ENCODE data around the gene HYI. TPM values are rescaled to one million over a fixed set of nuclear protein-coding genes. Genes with fewer than 3 reads are reported as not detected.

HYI gene
- total and polyA plus RNA-seq, 2 experiments from 2014 or later: 14.3 to 18.9 TPM

DNA sequence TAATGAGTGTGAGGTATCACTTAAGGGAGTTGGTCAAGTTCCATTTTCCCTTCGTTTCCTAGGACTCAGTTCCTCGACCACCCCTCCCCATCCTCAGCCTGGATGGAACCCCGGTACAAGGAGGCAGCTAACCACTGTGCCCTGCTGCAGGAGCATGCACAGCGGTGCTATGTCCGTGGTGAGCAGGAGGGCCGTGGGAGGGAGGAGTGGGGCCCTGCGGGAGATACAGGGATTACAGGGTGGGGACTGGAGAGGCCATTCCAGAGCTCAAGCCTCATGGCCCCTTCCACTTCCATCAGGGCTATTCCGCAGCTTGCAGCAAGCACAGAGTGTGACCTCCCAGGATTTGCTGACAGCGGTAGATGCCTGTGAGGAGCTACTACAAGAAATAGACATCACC is 25.8 kb downstream of the HYI start:
- Mint-ChIP-seq H3K27me3 (ENCODE audit: insufficient read depth, low read depth, poor library complexity) (peaks cover 2% of the 10 kb centered on the region), H3K27ac (no peak overlapping the region), H3K4me1 (peaks cover under 1% of the 10 kb centered on the region; the same call in 1 of the 3 replicates), H3K36me3 (ENCODE audit: low read depth) (peaks cover 49% of the 10 kb centered on the region), H3K9me3 (no peaks in the 10 kb centered on the region), H3K4me3 (no peak overlapping the region)
- H2AFZ ChIP-seq: no peak overlapping the region
- no peaks in the 10 kb centered on the region for H3K36me3 ChIP-seq (ENCODE audit: insufficient read depth)
- no peaks in the 10 kb centered on the region for H3K4me1 ChIP-seq (ENCODE audit: insufficient read depth)
- DNase-seq (ENCODE audit: low spot score): no peak
- no peak overlapping the region for H3K4me2 ChIP-seq
- no peak for TF ChIP-seq STAT1 (IDR thresholded peaks at IDR 0.05; ENCODE audit: unreplicated experiment)
- TF ChIP-seq JUNB (IDR thresholded peaks at IDR 0.05; ENCODE audit: unreplicated experiment): no peak
- no peak overlapping the region for H3K4me3 ChIP-seq
- no peaks in the 10 kb centered on the region for H3K79me2 ChIP-seq (replicated peaks; ENCODE audit: insufficient read depth)
- H3K27ac ChIP-seq (ENCODE audit: low read depth): no peak overlapping the region
- H3K9me2 ChIP-seq (ENCODE audit: insufficient read depth): no peaks in the 10 kb centered on the region
- no peaks in the 10 kb centered on the region for H3F3A ChIP-seq (replicated peaks; ENCODE audit: low read depth)
- no peaks in the 10 kb centered on the region for H3K27me3 ChIP-seq (ENCODE audit: insufficient read depth)
- no peak for ATAC-seq
- H4K20me1 ChIP-seq (replicated peaks; ENCODE audit: insufficient read depth): no peaks in the 10 kb centered on the region

DNA sequence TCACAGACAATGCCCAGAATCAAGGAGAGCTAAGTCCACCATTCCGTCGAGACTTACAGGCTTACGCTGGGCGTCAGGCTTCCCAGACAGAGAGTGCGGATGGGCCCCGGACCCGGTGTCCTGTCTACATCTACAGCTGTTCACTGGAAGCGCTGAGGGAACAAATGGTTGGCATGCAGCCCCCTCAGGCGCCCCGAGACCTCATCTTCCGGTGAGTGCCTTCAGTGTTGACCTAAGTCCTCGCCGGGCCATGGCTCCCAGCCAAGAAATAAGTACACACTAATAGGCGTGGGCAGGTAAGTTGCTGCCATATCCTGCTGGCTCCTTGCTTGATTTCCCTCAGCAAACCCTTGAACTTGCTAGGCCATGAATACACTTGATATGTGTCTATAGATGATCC is 26.2 kb downstream of the HYI start:
- no peak for ATAC-seq
- H3K27me3 Mint-ChIP-seq (ENCODE audit: insufficient read depth, low read depth, poor library complexity): peaks cover 2% of the 10 kb centered on the region
- Histone ChIP-seq H3K9me2 (ENCODE audit: insufficient read depth) (no peaks in the 10 kb centered on the region), H3K4me2 (no peak overlapping the region), H3K4me1 (ENCODE audit: insufficient read depth) (no peaks in the 10 kb centered on the region), H3K4me3 (no peak overlapping the region), H3K27me3 (ENCODE audit: insufficient read depth) (no peaks in the 10 kb centered on the region), H3K79me2 (replicated peaks; ENCODE audit: insufficient read depth) (no peaks in the 10 kb centered on the region), H2AFZ (no peak overlapping the region), H3F3A (replicated peaks; ENCODE audit: low read depth) (no peaks in the 10 kb centered on the region), H3K36me3 (ENCODE audit: insufficient read depth) (no peaks in the 10 kb centered on the region), H3K27ac (ENCODE audit: low read depth) (no peak overlapping the region), H4K20me1 (replicated peaks; ENCODE audit: insufficient read depth) (no peaks in the 10 kb centered on the region)
- H3K4me3 Mint-ChIP-seq: no peak overlapping the region
- no peak for TF ChIP-seq EZH2 (IDR thresholded peaks at IDR 0.05; ENCODE audit: low read depth, unreplicated experiment)
- H3K36me3 Mint-ChIP-seq (ENCODE audit: low read depth): peaks cover 49% of the 10 kb centered on the region
- H3K9me3 Mint-ChIP-seq: no peaks in the 10 kb centered on the region
- H3K4me1 Mint-ChIP-seq: peaks cover 4% of the 10 kb centered on the region; the same call in 2 of the 3 replicates
- H3K27ac Mint-ChIP-seq: no peak overlapping the region; the same call in 1 of the 2 replicates
- no peak for DNase-seq (ENCODE audit: low spot score)

DNA sequence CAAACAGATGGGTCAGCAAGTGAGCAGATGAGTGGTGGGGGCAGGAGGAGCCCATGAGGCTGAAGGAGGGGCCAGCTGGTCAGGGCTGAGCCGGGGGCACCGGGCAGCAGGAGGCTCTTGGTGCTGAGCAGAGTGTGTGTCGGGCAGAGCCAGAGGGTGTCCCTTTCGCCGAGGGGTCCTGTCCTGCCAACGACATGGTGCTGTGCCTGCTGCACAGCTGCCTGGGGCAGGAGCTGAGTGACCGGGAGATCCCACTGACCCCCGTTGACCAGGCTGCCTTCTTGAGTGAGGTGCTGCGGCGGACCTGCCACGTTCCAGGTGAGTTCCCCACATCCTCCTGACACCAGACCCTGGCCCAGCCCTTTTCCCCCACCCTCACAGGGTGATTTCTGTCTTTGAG is 27.5 kb downstream of the HYI start:
- no peak overlapping the region for H3K27ac Mint-ChIP-seq
- peaks cover 41% of the 10 kb centered on the region for H3K36me3 Mint-ChIP-seq (ENCODE audit: low read depth)
- H3K27me3 ChIP-seq (ENCODE audit: insufficient read depth): no peaks in the 10 kb centered on the region
- DNase-seq (ENCODE audit: low spot score) (no peak), ATAC-seq (no peak)
- H3K27ac ChIP-seq (ENCODE audit: low read depth): no peak overlapping the region
- H3K9me2 ChIP-seq (ENCODE audit: insufficient read depth): no peaks in the 10 kb centered on the region
- H3K4me1 Mint-ChIP-seq: peaks cover 10% of the 10 kb centered on the region; the same call in 2 of the 3 replicates
- H2AFZ ChIP-seq: no peak overlapping the region
- H3K79me2 ChIP-seq (replicated peaks; ENCODE audit: insufficient read depth): no peaks in the 10 kb centered on the region
- no peak for TF ChIP-seq EZH2 (IDR thresholded peaks at IDR 0.05; ENCODE audit: low read depth, unreplicated experiment)
- H3K4me3 ChIP-seq: no peak overlapping the region
- no peak overlapping the region for H3K4me2 ChIP-seq
- H3K9me3 Mint-ChIP-seq: no peaks in the 10 kb centered on the region
- H3K27me3 Mint-ChIP-seq (ENCODE audit: insufficient read depth, low read depth, poor library complexity): peaks cover 2% of the 10 kb centered on the region
- no peak overlapping the region for H3K4me3 Mint-ChIP-seq
- H3F3A ChIP-seq (replicated peaks; ENCODE audit: low read depth): no peaks in the 10 kb centered on the region
- no peaks in the 10 kb centered on the region for H3K36me3 ChIP-seq (ENCODE audit: insufficient read depth)
- peaks cover 5% of the 10 kb centered on the region; the same call in 1 of the 2 replicates for H3K4me1 ChIP-seq (ENCODE audit: insufficient read depth)
- H4K20me1 ChIP-seq (replicated peaks; ENCODE audit: insufficient read depth): no peaks in the 10 kb centered on the region

DNA sequence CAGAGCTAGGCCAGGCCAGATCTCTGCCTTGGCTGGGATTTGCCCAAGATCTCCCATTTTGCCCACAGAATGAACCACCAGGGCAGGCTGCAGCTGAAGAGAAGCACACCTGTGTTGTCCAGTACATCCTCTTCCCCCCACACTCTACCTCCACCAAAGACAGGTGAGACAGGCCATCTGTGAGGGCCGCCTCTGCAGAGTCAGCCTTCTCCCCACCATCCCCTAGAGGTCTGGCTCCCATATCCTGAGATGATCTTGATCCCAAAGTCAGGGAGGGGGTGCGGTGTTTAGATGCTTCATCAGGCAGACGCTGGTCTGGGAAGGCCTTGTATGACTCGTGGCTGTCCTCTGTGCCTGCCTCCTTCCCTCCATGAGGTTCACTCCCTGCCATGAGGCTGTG is 28.7 kb downstream of the HYI start:
- Histone ChIP-seq H3K27me3 (ENCODE audit: insufficient read depth) (no peaks in the 10 kb centered on the region), H3K36me3 (ENCODE audit: insufficient read depth) (no peaks in the 10 kb centered on the region), H4K20me1 (replicated peaks; ENCODE audit: insufficient read depth) (no peaks in the 10 kb centered on the region), H3K9me2 (ENCODE audit: insufficient read depth) (no peaks in the 10 kb centered on the region), H3K4me3 (no peak overlapping the region), H3K4me1 (ENCODE audit: insufficient read depth) (peaks cover 5% of the 10 kb centered on the region; the same call in 1 of the 2 replicates), H3K27ac (ENCODE audit: low read depth) (no peak overlapping the region), H3F3A (replicated peaks; ENCODE audit: low read depth) (no peaks in the 10 kb centered on the region), H3K79me2 (replicated peaks; ENCODE audit: insufficient read depth) (no peaks in the 10 kb centered on the region), H3K4me2 (no peak overlapping the region), H2AFZ (no peak overlapping the region)
- Mint-ChIP-seq H3K4me1 (peaks cover 10% of the 10 kb centered on the region; the same call in 2 of the 3 replicates), H3K27me3 (ENCODE audit: insufficient read depth, low read depth, poor library complexity) (peaks cover 2% of the 10 kb centered on the region), H3K27ac (no peak overlapping the region), H3K9me3 (no peaks in the 10 kb centered on the region), H3K4me3 (no peak overlapping the region), H3K36me3 (ENCODE audit: low read depth) (peaks cover 39% of the 10 kb centered on the region)
- ATAC-seq (no peak), DNase-seq (ENCODE audit: low spot score) (no peak)
- TF ChIP-seq, protein P1, sequence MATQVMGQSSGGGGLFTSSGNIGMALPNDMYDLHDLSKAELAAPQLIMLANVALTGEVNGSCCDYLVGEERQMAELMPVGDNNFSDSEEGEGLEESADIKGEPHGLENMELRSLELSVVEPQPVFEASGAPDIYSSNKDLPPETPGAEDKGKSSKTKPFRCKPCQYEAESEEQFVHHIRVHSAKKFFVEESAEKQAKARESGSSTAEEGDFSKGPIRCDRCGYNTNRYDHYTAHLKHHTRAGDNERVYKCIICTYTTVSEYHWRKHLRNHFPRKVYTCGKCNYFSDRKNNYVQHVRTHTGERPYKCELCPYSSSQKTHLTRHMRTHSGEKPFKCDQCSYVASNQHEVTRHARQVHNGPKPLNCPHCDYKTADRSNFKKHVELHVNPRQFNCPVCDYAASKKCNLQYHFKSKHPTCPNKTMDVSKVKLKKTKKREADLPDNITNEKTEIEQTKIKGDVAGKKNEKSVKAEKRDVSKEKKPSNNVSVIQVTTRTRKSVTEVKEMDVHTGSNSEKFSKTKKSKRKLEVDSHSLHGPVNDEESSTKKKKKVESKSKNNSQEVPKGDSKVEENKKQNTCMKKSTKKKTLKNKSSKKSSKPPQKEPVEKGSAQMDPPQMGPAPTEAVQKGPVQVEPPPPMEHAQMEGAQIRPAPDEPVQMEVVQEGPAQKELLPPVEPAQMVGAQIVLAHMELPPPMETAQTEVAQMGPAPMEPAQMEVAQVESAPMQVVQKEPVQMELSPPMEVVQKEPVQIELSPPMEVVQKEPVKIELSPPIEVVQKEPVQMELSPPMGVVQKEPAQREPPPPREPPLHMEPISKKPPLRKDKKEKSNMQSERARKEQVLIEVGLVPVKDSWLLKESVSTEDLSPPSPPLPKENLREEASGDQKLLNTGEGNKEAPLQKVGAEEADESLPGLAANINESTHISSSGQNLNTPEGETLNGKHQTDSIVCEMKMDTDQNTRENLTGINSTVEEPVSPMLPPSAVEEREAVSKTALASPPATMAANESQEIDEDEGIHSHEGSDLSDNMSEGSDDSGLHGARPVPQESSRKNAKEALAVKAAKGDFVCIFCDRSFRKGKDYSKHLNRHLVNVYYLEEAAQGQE (IDR thresholded peaks at IDR 0.05; ENCODE audit: unreplicated experiment): no peak
- TF ChIP-seq POLR2AphosphoS5 (IDR thresholded peaks at IDR 0.05; ENCODE audit: low read depth): no peak
- TF ChIP-seq ZNF331 (CRISPR knock-in tag; IDR thresholded peaks at IDR 0.05; ENCODE audit: low read depth): no peak
- TF ChIP-seq, protein P2, sequence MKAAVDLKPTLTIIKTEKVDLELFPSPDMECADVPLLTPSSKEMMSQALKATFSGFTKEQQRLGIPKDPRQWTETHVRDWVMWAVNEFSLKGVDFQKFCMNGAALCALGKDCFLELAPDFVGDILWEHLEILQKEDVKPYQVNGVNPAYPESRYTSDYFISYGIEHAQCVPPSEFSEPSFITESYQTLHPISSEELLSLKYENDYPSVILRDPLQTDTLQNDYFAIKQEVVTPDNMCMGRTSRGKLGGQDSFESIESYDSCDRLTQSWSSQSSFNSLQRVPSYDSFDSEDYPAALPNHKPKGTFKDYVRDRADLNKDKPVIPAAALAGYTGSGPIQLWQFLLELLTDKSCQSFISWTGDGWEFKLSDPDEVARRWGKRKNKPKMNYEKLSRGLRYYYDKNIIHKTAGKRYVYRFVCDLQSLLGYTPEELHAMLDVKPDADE (IDR thresholded peaks at IDR 0.05): no peak
- no peak for TF ChIP-seq ZNF114 (CRISPR knock-in tag; IDR thresholded peaks at IDR 0.05)
- TF ChIP-seq JUNB (IDR thresholded peaks at IDR 0.05; ENCODE audit: unreplicated experiment): no peak
- TF ChIP-seq CREB1 (CRISPR knock-in tag; IDR thresholded peaks at IDR 0.05; ENCODE audit: low read depth): no peak
